ENCODE results near the gene KLF11.
A peak's percentile ranks its signal among the peaks of the same experiment; 100 is the strongest.
"Not testable (repeated sequence)": the region's sequence is repeated elsewhere in the genome, so short reads cannot be mapped to it uniquely, and the experiment has no call there.

KLF11 gene

DNA sequence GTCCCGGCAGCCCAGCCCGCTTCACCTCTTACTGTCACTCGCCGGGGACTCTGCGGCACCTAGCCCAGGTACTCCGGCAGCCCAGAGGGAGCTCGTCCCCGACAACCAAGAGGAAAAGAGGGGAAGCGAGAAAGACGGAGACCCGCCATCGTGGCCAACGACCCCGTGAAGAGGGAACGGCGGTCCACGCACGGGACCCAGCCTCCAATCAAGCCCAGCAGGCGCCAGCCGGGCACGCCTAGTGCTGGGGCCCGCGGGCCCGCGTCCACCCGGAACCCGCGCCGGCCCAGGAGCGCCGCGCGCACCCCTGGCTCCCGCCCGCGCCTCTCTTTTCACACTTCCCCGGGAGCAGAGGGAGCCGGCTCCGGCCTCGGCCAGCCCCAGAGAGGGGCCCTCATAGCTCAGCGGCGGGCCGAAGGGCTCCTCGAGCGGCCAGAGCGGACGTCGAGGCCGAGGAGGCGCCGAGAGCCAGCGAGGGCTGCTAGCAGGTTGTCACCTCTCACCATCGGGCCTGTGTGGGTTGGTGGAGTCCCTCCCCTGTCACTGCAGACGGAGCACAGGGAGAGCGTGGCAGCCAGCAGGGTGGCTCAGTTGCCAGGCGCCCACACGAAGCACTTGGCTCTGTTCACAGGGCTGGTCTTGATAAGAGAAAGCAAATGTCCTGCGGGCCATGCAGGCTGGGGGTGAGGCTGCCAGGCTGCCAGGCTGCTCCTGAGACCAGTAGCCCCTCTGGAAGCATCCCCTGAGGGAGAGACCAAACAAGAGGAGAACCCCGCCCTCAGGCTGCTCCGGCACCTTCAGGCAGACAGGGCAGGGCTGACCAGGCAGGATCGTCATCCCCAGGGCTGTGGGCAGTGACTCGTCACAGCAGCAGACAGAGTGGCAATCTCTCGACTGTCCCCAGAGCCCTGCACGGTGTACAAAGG lies 36.9 kb upstream of the KLF11 start:
- no peaks in the 10 kb centered on the region for H3K36me3 Mint-ChIP-seq
- no peak overlapping the region for H3K27ac Mint-ChIP-seq
- H3K4me3 Mint-ChIP-seq, result no peak overlapping the region
- no peak for ATAC-seq
- no peaks in the 10 kb centered on the region for H3K9me3 Mint-ChIP-seq
- no peaks in the 10 kb centered on the region for H3K27me3 Mint-ChIP-seq
- no peaks in the 10 kb centered on the region for H3K4me1 Mint-ChIP-seq

DNA sequence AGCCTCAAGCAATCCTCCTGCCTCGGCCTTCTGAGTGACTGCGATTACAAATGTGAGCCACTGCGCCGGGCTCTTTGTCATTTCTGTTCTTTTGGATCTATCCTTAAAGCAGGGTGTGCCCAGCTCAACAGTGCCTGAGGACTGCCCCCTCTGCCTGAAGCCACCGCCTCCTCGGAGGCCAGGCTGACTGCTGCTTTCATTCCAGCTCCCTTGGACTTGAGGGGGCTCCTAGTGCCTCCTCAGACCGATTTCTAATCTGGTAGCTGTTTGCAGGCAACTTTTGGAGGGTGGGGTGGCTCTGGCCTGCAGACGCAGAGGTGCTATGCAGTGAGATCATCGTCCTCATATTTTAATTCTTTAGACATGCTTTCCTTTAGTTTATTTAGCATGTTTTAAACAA lies 35.9 kb upstream of the KLF11 start:
- Mint-ChIP-seq H3K4me1 (no peaks in the 10 kb centered on the region), H3K36me3 (no peaks in the 10 kb centered on the region), H3K27me3 (no peaks in the 10 kb centered on the region), H3K4me3 (no peak overlapping the region), H3K27ac (no peak overlapping the region), H3K9me3 (no peaks in the 10 kb centered on the region)
- no peak for ATAC-seq

DNA sequence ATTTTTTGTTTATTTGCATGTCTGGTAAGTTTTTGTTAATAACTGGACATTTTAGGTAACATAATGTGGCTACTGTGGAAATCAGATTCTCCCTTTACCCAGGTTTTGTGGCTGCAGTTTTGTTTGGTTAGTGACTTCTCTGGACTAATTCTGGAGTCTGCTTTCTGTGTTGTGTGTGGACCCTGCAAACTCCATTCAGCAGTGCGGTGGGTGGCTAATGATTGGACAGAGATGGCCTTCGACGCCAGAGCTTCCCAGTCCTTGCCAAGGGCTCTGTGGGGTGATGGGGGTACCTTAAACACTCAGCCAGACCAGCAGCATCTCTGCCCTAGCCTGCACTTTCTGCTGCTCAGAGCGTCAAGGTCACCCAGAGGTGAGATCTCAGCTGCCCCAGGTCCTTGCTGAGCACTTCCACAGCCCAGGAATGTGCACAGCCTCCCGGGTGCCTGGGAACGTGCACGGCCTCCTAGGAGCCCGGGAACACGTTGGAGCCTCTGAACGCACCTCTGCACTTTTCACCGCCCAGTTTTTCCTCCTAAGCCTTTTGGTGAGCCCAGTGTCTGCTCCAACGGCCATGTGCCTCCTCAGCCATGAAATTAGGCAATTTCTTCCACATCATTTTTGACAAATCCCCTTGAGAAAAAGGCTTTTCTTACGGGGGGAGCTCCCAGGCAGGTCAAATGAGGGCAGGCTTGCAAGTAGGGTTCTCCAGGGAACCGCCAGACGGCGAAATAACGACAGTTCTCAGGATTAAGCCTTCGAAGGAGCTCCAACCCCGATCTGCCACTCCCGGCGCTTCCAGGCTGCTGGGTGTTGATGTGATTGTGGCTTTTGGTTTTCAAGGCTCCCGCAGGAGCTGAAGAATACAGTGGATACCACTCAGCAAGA lies 35.2 kb upstream of the KLF11 start:
- Mint-ChIP-seq H3K27ac (no peak overlapping the region), H3K9me3 (no peaks in the 10 kb centered on the region), H3K4me1 (no peaks in the 10 kb centered on the region), H3K4me3 (no peak overlapping the region), H3K27me3 (no peaks in the 10 kb centered on the region), H3K36me3 (no peaks in the 10 kb centered on the region)
- no peak for ATAC-seq

DNA sequence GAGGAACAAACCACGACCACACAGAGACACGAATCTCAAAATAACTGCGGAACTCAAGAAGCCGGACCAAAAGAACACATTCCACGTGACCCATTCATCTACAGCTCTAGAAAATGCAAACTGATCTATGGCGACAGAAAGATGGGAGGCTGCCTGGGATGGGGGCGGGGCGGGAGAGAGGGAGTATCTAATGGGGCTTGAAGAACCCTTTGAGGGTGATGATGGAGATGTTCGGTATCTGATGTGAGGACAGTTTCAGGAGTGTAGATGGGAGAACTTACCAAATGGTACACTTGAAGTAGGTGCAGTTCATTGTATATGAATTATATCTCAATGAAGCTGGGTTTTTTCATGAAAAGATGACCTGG lies 34.6 kb upstream of the KLF11 start:
- no peak for ATAC-seq
- H3K27me3 Mint-ChIP-seq, result no peaks in the 10 kb centered on the region
- no peak overlapping the region for H3K27ac Mint-ChIP-seq

DNA sequence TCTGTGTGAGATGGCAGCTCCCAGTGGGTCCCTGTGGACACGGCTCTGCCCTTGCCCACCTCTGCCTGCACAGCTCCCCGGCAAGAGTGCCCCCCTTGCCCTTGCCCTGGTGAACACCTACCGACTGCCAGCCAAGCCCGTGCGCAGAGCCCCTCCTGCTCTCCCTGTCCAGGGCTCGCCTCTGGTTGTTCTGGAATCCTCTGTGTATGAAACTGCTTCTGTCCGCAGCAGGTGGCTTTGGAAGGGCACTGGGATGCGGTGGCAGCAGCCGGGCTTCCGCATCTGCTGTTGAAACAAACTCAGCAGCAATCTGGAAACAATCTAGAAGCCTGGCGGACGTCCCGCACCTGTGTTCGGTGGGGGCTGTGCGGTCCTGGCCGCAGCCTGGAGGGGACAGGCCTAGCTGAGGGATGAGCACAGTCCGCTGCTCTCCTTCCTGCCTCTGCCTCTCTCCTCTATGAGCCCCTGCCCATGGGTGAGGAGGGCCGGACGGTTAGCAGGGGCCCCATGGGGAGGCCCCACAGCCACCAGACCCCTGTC lies 34.0 kb upstream of the KLF11 start:
- Mint-ChIP-seq H3K4me1 (no peaks in the 10 kb centered on the region), H3K27ac (no peak overlapping the region), H3K27me3 (no peaks in the 10 kb centered on the region), H3K9me3 (no peaks in the 10 kb centered on the region), H3K4me3 (no peak overlapping the region), H3K36me3 (no peaks in the 10 kb centered on the region)
- ATAC-seq, result peak; percentile 21

More for the DNA sequence above, 34.6 kb upstream of the KLF11 start:
- H3K4me1 Mint-ChIP-seq, result no peaks in the 10 kb centered on the region
- H3K36me3 Mint-ChIP-seq, result no peaks in the 10 kb centered on the region
- no peaks in the 10 kb centered on the region for H3K9me3 Mint-ChIP-seq
- H3K4me3 Mint-ChIP-seq, result no peak overlapping the region

DNA sequence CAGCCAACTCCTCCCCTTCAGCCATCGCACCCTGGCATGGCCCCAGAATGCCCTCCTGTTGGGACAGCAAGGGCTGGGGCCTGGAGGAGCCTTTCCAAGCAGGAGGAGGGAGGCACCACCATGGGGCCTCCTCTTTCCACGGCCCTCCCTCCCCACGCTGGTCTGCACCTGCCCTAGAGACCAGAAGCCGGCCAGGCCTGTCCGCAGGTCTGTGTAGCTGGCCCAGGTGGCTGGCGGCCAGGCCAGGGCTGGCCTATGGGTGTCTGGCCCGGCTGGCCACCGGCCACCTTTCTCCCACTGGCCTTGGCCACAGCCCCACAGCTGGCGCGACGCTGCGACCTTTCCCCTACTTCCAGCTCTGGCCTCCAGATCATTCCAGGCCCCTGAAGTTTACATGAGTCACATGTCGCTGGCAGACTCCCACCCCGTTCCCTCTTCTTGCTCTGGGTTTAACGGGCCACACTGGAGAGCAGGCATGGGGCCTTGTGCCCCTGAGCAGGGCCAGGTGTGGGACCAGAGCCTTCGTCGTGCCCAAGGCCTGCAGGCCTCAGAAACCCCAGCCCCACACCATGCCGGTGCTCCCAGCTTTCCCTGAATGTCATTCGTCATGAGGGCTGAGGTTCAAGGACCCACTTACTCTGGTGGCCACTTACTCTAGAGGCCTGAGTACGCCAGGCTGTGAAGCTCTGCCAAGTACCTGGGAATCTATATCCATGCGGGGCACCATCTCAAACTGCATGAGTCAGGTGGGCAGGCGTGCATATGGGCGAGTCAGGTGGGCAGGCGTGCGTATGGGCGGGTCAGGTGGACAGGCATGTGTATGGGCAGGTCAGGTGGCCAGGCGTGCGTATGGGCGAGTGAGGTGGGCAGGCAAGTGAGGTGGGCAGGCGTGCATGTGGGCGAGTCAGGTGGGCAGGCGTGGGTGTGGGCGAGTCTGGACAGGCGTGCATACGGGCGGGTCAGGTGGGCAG lies 33.3 kb upstream of the KLF11 start:
- peak; percentile 24 for ATAC-seq

DNA sequence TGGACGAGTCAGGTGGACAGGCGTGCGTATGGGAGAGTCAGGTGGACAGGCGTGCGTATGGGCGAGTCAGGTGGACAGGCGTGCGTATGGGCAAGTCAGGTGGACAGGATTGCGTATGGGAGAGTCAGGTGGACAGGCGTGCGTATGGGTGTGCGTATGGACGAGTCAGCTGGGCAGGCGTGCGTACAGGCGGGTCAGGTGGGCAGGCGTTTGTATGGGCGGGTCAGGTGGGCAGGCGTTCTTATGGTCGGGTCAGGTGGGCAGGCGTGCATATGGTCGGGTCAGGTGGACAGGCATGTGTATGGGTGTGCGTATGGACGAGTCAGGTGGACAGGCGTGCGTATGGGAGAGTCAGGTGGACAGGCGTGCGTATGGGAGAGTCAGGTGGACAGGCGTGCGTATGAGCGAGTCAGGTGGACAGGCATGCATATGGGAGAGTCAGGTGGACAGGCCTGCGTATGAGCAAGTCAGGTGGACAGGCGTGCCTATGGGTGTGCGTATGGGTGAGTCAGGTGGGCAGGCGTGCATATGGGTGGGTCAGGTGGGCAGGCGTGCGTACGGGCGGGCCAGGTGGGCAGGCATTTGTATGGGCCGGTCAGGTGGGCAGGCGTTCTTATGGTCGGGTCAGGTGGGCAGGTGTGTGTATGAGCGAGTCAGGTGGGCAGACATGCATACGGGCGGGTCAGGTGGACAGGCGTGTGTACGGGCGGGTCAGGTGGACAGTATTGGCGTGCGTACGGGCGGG lies 32.3 kb upstream of the KLF11 start:
- not testable (repeated sequence) for H3K36me3 Mint-ChIP-seq, H3K4me1 Mint-ChIP-seq, H3K27ac Mint-ChIP-seq, H3K4me3 Mint-ChIP-seq, H3K27me3 Mint-ChIP-seq, H3K9me3 Mint-ChIP-seq
- ATAC-seq, result peak; percentile 40

More for the DNA sequence above, 33.3 kb upstream of the KLF11 start:
- H3K4me3 Mint-ChIP-seq, result no peak overlapping the region
- H3K27me3 Mint-ChIP-seq, result no peaks in the 10 kb centered on the region
- no peaks in the 10 kb centered on the region for H3K4me1 Mint-ChIP-seq
- H3K27ac Mint-ChIP-seq, result no peak overlapping the region
- no peaks in the 10 kb centered on the region for H3K9me3 Mint-ChIP-seq
- H3K36me3 Mint-ChIP-seq, result no peaks in the 10 kb centered on the region

DNA sequence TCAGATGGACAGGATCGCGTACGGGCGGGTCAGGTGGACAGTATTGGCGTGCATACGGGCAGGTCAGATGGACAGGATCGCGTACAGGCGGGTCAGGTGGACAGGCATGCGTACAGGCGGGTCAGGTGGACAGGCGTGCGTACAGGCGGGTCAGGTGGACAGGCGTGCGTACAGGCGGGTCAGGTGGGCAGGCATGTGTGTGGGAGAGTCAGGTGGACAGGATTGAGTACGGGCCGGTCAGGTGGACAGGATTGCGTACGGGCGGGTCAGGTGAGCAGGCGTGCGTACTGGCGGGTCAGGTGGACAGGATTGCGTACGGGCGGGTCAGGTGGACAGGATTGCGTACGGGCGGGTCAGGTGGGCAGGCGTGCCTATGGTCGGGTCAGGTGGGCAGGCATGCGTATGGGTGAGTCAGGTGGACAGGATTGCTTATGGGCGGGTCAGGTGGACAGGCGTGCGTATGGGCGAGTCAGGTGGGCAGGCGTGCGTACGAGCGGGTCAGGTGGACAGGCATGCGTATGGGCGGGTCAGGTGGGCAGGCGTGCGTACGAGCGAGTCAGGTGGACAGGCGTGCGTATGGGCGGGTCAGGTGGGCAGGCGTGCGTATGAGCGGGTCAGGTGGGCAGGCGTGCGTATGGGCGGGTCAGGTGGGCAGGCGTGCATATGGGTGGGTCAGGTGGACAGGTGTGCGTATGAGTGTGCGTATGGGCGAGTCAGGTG lies 31.6 kb upstream of the KLF11 start:
- ATAC-seq, H3K4me1 Mint-ChIP-seq, H3K36me3 Mint-ChIP-seq, H3K4me3 Mint-ChIP-seq, H3K9me3 Mint-ChIP-seq, H3K27me3 Mint-ChIP-seq, H3K27ac Mint-ChIP-seq: not testable (repeated sequence)

DNA sequence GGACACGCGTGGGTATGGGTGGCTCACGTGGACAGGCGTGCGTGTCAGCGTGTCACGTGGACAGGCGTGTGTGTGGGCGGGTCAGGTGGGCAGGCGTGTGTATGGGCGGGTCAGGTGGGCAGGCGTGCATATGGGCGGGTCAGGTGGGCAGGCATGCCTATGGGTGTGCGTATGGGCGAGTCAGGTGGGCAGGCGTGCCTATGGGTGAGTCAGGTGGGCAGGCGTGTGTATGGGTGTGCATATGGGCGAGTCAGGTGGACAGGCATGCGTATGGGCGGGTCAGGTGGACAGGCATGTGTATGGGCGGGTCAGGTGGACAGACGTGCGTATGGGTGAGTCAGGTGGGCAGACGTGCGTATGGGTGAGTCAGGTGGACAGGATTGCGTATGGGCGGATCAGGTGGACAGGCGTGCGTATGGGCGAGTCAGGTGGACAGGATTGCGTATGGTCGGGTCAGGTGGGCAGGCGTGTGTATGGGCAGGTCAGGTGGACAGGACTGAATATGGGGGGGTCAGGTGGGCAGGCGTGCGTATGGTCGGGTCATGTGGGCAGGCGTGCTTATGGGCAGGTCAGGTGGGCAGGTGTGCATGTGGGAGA lies 30.9 kb upstream of the KLF11 start:
- not testable (repeated sequence) for H3K27ac Mint-ChIP-seq, H3K9me3 Mint-ChIP-seq, ATAC-seq, H3K27me3 Mint-ChIP-seq, H3K36me3 Mint-ChIP-seq, H3K4me3 Mint-ChIP-seq, H3K4me1 Mint-ChIP-seq

DNA sequence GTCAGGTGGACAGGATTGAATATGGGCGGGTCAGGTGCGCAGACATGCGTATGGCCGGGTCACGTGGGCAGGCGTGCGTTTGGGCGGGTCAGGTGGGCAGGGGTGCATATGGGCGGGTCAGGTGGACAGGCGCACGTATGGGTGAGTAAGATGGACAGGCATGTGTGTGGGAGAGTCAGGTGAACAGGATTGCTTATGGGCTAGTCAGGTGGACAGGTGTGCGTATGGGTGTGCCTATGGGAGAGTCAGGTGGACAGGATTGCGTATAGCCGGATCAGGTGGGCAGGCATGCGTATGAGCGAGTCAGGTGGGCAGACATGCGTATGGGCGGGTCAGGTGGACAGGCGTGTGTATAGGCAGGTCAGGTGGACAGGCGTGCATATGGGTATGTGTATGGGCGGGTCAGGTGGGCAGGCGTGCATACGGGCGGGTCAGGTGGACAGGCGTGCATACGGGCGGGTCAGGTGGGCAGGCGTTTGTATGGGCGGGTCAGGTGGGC lies 30.3 kb upstream of the KLF11 start:
- peaks cover 4% of the 10 kb centered on the region for H3K36me3 Mint-ChIP-seq

DNA sequence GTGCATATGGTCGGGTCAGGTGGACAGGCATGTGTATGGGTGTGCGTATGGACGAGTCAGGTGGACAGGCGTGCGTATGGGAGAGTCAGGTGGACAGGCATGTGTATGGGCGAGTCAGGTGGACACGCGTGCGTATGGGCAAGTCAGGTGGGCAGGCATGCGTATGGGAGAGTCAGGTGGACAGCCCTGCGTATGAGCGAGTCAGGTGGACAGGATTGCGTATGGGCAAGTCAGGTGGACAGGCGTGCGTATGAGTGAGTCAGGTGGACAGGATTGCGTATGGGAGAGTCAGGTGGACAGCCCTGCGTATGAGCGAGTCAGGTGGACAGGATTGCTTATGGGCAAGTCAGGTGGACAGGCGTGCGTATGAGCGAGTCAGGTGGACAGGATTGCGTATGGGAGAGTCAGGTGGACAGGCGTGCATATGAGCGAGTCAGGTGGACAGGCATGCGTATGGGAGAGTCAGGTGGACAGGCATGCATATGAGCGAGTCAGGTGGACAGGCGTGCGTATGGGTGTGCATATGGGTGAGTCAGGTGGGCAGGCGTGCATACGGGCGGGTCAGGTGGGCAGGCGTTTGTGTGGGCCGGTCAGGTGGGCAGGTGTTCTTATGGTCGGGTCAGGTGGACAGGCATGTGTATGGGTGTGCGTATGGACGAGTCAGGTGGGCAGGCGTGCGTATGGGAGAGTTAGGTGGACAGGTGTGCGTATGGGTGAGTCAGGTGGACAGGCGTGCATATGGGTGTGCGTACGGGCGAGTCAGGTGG lies 29.5 kb upstream of the KLF11 start:
- H3K4me3 Mint-ChIP-seq, result not testable (repeated sequence)

More for the DNA sequence above, 30.3 kb upstream of the KLF11 start:
- Mint-ChIP-seq H3K27me3 (no peaks in the 10 kb centered on the region), H3K9me3 (peaks cover 2% of the 10 kb centered on the region), H3K4me3 (no peak overlapping the region), H3K4me1 (no peaks in the 10 kb centered on the region), H3K27ac (no peak overlapping the region)
- peak; percentile 44 for ATAC-seq

DNA sequence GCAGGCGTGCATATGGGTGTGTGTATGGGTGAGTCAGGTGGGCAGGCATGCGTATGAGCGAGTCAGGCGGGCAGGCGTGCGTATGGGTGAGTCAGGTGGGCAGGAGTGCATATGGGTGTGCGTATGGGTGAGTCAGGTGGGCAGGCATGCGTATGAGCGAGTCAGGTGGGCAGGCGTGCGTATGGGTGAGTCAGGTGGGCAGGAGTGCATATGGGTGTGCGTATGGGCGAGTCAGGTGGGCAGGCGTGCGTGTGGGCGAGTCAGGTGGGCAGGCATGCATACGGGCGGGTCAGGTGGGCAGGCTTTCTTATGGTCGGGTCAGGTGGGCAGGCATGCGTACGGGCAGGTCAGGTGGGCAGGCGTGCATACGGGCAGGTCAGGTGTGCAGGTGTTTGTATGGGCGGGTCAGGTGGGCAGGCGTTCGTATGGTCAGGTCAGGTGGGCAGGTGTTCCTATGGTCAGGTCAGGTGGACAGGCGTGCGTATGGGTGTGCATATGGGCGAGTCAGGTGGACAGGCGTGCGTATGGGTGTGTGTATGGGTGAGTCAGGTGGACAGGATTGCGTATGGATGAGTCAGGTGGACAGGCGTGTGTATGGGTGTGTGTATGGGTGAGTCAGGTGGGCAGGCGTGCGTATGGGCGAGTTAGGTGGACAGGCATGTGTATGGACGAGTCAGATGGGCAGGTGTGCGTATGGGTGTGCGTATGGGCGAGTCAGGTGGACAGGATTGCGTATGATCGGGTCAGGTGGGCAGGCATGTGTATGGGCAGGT lies 28.7 kb upstream of the KLF11 start:
- H3K4me3 Mint-ChIP-seq, result no peak overlapping the region
- no peaks in the 10 kb centered on the region for H3K27me3 Mint-ChIP-seq
- no peak overlapping the region for H3K27ac Mint-ChIP-seq
- no peak for ATAC-seq
- peaks cover 4% of the 10 kb centered on the region for H3K36me3 Mint-ChIP-seq
- H3K9me3 Mint-ChIP-seq, result peaks cover 2% of the 10 kb centered on the region
- H3K4me1 Mint-ChIP-seq, result no peaks in the 10 kb centered on the region

More for the DNA sequence above, 29.5 kb upstream of the KLF11 start:
- not testable (repeated sequence) for H3K27ac Mint-ChIP-seq, H3K36me3 Mint-ChIP-seq, H3K9me3 Mint-ChIP-seq, ATAC-seq, H3K27me3 Mint-ChIP-seq, H3K4me1 Mint-ChIP-seq
